Measurements from ENCODE around the gene TNFAIP6. TPM values are rescaled to one million over a fixed set of nuclear protein-coding genes. Genes with fewer than 3 reads are reported as not detected.

TNFAIP6 gene
- total and polyA plus RNA-seq, 2 of the 8 experiments (the other 6 are each of a cell fraction or from before 2014, with no cell fraction given) = 1.1 to 2.0 TPM

DNA sequence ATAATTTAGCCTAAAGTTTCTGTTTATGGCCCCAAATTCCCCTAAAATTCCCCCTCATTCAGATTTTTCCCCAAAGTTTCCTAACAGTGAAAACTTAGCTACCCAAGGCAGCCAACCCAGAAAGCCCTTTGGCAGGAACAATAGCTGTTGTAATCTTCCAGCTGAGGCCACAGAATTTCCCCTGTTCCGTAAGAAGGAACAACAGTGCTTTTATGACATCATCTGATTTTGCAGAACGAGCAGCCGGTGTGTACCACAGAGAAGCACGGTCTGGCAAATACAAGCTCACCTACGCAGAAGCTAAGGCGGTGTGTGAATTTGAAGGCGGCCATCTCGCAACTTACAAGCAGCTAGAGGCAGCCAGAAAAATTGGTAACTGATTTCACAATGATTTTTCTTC, 6.3 kb downstream of the TNFAIP6 start:
- Histone ChIP-seq H3K14ac (ENCODE audit: insufficient read length) (no peak overlapping the region), H3K4me2 (ENCODE audit: insufficient read depth in 1 of 2, low read depth in 2 of 2, low read length in 2 of 2) (no peak overlapping the region), H2BK12ac (ENCODE audit: low read depth, low read length) (peak overlapping the region; percentile 72; the same call in 1 of the 2 replicates), H3K79me1 (ENCODE audit: low read depth, low read length) (no peaks in the 10 kb centered on the region), H3K9ac (replicated peaks in 1 of 4; ENCODE audit: extremely low read depth in 1 of 4, low read depth in 3 of 4, low read length in 3 of 4) (no peak overlapping the region), H3K4me1 (replicated peaks in 1 of 4; ENCODE audit: control insufficient read depth in 3 of 4, insufficient read depth in 4 of 4, low read length in 3 of 4) (no peaks in the 10 kb centered on the region; a peak in 1 of 7 replicates), H3K18ac (ENCODE audit: extremely low read depth, low read length) (no peak overlapping the region), H3K79me2 (ENCODE audit: control insufficient read depth in 1 of 2, insufficient read depth in 2 of 2, low read length in 2 of 2) (no peaks in the 10 kb centered on the region), H3K23me2 (ENCODE audit: low read depth, low read length) (no peaks in the 10 kb centered on the region), H4K91ac (replicated peaks; ENCODE audit: insufficient read length, low read length) (no peak overlapping the region), H2AFZ (ENCODE audit: low read length) (0 out of 2 replicates have a peak overlapping the region, but pooled peaks have one; percentile 2), H3K27me3 (replicated peaks in 1 of 4; ENCODE audit: control insufficient read depth in 3 of 4, extremely low read depth in 1 of 4, insufficient read depth in 3 of 4, low read length in 3 of 4) (no peaks in the 10 kb centered on the region), H2BK15ac (ENCODE audit: low read length) (0 out of 2 replicates have a peak overlapping the region, but pooled peaks have one; percentile 8), H2AK5ac (ENCODE audit: low read depth, low read length) (no peak overlapping the region), H3K36me3 (ENCODE audit: control insufficient read depth in 2 of 4, insufficient read depth in 4 of 4, low read length in 3 of 4) (no peaks in the 10 kb centered on the region; a peak in 1 of 8 replicates), H3K27ac (ENCODE audit: low read depth, low read length) (no peak overlapping the region), H4K5ac (ENCODE audit: insufficient read length, low read depth, low read length) (no peak overlapping the region), H3K4me3 (ENCODE audit: extremely low read depth in 1 of 4, insufficient read depth in 2 of 4, low read depth in 3 of 4, low read length in 4 of 4) (no peak overlapping the region), H2BK20ac (ENCODE audit: low read length) (no peak overlapping the region), H4K20me1 (replicated peaks in 1 of 2; ENCODE audit: control insufficient read depth in 1 of 2, insufficient read depth in 2 of 2, low read length in 2 of 2) (no peaks in the 10 kb centered on the region), H3K4ac (replicated peaks; ENCODE audit: insufficient read length, low read depth, low read length) (no peak overlapping the region), H3K9me3 (ENCODE audit: insufficient read depth in 2 of 2, low read depth in 1 of 2, low read length in 1 of 2) (peaks cover 0 to under 1% of the 10 kb centered on the region in 2 experiments; a peak in 1 of 4 replicates), H3K56ac (replicated peaks; ENCODE audit: insufficient read length, low read depth, low read length) (no peak overlapping the region), H4K8ac (ENCODE audit: extremely low read depth, insufficient read depth, low read length) (no peak overlapping the region), H2BK120ac (replicated peaks; ENCODE audit: low read depth, low read length) (no peak overlapping the region), H3K23ac (ENCODE audit: insufficient read length) (no peak overlapping the region), H2BK5ac (ENCODE audit: low read depth, low read length) (no peak overlapping the region)
- ChIA-PET POLR2A (ENCODE audit: partially characterized antibody) (interaction anchor here (0.6 to 1.0 kb wide), 2 partner anchors 9 to 61 kb away, joined by 3 read pairs; no protein-coding TSS in a partner anchor), CTCF (ENCODE audit: partially characterized antibody) (interaction anchor here (0.8 kb wide), 1 partner anchor 622 kb away, joined by 4 read pairs; no protein-coding TSS in a partner anchor)
- DNase-seq (ENCODE audit: low read depth in 1 of 2, low spot score in 2 of 2) (no peak), FAIRE-seq (no peak)
- 96% methylated on average over 8 of the region's 8 CpGs; no CpG with 5 or more reads in 1 of the 2 experiments for WGBS, 2 experiments (ENCODE audit: extremely low coverage in 1 of 2, insufficient coverage in 1 of 2, insufficient read length in 1 of 2, insufficient replicate concordance in 2 of 2, low coverage in 1 of 2, low lambda C conversion rate in 2 of 2, missing lambda C conversion rate in 1 of 2)
- TF ChIP-seq, protein P1, sequence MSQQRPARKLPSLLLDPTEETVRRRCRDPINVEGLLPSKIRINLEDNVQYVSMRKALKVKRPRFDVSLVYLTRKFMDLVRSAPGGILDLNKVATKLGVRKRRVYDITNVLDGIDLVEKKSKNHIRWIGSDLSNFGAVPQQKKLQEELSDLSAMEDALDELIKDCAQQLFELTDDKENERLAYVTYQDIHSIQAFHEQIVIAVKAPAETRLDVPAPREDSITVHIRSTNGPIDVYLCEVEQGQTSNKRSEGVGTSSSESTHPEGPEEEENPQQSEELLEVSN (IDR thresholded peaks at IDR 0.05) = no peak
- TF ChIP-seq CTBP2 (IDR thresholded peaks at IDR 0.05; ENCODE audit: borderline replicate concordance, insufficient read depth, insufficient read length, low read length) (no peak), JUN (IDR thresholded peaks at IDR 0.05; ENCODE audit: low read depth, low read length) (no peak), NANOG (IDR thresholded peaks at IDR 0.05; ENCODE audit: insufficient read depth, low read depth, low read length, poor library complexity, severe bottlenecking) (no peak), SIX5 (IDR thresholded peaks at IDR 0.05; ENCODE audit: low read depth, low read length) (no peak), PHF8 (conservative IDR thresholded peaks at IDR 0.05; ENCODE audit: low read depth, low read length) (no peak), SUZ12 (IDR thresholded peaks at IDR 0.05; ENCODE audit: low read length) (no peak), SIN3A (conservative IDR thresholded peaks at IDR 0.05 in 1 of 2, IDR thresholded peaks at IDR 0.05 in 1 of 2; ENCODE audit: low read depth in 1 of 2, low read length in 2 of 2) (no peak), TAF1 (IDR thresholded peaks at IDR 0.05; ENCODE audit: low read depth, low read length) (no peak)
- TF ChIP-seq, protein P2, sequence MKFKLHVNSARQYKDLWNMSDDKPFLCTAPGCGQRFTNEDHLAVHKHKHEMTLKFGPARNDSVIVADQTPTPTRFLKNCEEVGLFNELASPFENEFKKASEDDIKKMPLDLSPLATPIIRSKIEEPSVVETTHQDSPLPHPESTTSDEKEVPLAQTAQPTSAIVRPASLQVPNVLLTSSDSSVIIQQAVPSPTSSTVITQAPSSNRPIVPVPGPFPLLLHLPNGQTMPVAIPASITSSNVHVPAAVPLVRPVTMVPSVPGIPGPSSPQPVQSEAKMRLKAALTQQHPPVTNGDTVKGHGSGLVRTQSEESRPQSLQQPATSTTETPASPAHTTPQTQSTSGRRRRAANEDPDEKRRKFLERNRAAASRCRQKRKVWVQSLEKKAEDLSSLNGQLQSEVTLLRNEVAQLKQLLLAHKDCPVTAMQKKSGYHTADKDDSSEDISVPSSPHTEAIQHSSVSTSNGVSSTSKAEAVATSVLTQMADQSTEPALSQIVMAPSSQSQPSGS (IDR thresholded peaks at IDR 0.05; ENCODE audit: low read length) = no peak

Measured in H1 (cell line).